HG03521 (cell line): ENCODE measurements around the gene TMPRSS11F.
"Not testable (repeated sequence)": the region's sequence is repeated elsewhere in the genome, so short reads cannot be mapped to it uniquely, and the experiment has no call there.

ENCODE experiments used
- ATAC-seq: cut with Tn5 transposase; IDR thresholded peaks from one replicate; pipeline ENCODE4 v1.9.1; 2021; ENCODE audit warnings: mild to moderate bottlenecking, moderate library complexity; ENCODE audit not compliant: unreplicated experiment

Gene TMPRSS11F

DNA sequence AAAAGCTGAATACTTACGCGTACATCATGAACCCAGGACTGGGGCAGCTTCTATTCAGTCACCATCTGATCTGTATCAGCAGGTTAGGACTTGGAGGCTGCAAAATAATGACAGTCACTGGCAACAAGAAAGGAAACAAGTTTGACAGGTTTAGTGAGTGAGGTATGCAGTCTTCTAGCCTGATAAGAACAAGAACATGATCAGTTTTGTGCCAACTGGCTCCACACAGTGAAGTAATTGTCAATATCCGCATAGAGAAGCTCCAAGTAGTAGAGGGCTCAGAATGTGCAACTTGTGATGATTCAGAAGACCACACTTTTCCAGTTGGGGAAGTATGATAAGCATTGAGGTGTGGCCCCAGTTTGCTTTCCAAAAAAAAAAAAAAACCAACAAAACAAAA, at the start of gene TMPRSS11F:
Gene TMPRSS11F (minus strand): TSS at position 77 of the 400 bp plus-strand sequence. CDS start 49 bp downstream, at position 28.
- no peak for ATAC-seq

DNA sequence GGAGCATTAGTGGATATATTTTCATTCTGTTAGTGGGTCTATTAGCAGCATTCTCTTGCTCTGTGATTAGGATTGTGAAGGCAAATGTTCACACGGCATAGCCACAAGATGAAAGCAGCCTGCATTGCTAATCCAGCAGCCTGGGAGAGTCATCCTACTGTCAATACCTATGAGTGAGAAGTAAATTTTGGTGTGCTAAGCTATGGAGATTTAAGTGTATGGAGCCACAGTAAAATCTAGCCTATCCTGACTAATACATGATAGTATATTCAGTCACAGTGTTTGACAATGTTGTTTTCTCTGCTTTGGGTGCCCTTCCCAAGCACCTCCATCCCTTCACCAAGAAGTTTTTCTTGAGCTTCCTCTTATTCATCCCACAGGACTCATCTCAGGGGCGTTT, 47.2 kb upstream of the TMPRSS11F start:
- no peak for ATAC-seq

DNA sequence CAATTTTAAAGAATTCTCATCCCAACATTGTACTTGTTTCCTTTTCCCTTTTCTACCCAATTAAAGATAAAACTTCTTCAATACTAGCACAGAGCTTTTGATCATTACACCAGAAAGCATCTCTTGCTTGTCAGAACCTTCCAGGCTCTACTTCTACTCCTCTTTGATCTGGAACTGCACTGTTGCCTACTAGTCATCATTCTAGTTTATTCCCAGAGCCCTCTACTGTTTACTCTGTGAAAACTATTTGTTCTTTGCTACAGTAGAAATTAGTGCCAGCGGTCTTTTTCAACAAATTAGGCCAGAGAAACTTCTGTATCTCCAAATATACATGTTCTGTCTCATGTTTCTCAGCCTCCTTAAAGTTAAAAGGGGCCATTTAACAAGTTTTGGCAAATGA, 46.8 kb upstream of the TMPRSS11F start:
- no peak for ATAC-seq

DNA sequence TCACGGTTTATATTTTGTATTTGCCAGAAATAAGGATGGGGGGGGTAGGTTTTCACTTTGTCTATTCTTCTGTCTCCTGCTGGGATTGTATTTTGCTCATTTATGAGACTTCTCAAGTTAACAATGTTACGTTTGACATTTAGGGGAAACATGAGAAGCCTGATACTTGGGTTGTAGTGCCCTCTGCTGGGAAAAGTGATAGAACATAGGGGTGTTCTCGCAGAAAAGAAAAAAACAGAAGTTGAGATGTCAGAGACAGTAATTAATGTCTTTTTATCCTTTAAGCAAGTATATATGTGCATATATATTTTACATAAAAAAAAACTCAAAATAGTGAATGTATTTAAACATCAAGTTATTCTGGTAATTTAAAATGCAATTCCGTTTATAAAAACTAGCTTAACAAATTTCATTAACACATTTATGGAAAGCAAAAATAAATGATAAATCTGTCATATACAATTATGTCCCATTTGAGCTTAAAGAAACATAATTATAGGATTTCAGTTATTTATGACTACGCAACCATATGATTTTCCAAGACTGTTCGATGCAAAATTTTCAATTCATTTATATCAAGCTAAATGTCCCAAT, 46.0 kb upstream of the TMPRSS11F start:
- ATAC-seq, result peak; percentile 71

DNA sequence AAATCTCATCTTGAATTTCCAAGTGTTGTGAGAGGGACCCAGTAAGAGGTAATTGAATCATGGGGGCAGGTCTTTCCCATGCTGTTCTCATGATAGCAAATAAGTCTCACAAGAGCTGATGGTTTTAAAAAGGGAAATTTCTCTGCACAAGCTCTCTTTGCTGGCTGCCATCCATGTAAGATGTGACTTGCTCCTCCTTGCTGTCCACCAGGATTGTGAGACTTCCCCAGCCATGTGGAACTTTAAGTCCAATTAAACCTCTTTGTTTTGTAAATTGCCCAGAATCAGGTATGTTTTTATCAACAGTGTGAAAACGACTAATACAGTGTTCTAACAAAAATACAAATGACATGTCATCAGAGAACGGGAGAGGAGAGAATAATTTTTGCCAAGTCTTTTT, 44.7 kb upstream of the TMPRSS11F start:
- not testable (repeated sequence) for ATAC-seq

DNA sequence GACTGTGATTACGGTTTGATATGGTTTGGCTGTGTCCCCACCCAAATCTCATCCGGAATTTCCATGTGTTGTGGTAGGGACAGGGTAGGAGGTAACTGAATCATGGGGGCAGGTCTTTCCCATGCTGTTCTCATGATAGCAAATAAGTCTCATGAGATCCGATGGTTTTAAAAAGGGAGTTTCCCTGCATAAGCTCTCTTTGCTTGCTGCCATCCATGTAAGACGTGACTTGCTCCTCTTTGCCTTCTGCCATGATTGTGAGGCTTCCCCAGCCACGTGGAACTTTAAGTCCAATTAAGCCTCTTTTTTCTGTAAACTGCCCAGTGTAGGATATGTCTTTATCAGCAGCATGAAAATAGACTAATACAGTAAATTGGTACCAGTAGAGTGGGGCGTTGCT, 42.5 kb upstream of the TMPRSS11F start:
- not testable (repeated sequence) for ATAC-seq

DNA sequence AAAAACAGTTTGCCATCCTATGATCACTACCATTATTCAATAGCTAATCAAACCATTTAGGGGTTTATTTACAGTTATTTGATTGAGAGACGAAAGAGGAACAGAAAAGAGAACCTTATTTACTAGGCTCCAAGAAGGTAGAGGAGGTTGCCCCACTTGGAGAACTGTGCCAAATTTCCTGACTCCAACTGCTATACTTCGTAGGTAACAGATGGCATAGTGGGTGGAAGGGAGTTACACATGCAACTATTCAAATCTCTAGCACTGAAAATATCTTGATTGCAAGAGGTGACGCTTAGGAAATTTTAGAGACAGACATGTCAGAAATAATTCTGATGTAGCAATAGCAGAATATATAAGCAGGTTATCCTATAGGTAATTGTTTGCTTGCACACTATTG, 38.0 kb upstream of the TMPRSS11F start:
- ATAC-seq, result no peak

DNA sequence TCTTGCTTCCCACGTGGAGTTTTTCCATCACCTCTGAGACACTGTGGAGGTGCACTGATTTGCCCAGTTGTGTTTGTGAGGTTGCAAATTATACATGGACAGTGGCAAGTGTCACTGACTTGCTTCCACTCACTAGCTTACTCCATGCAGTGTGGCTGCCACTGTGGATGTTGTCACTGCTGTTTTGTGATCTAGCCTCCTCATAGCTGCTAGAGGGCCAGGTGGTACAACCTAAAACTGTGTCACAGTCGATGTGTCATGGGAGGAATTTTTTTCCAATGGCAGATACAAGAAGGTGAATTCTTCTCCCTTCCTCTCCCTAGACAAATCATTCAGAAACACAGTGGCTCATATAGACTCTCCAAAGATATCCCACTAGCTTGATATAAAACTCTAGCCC, 37.5 kb upstream of the TMPRSS11F start:
- ATAC-seq, result no peak

DNA sequence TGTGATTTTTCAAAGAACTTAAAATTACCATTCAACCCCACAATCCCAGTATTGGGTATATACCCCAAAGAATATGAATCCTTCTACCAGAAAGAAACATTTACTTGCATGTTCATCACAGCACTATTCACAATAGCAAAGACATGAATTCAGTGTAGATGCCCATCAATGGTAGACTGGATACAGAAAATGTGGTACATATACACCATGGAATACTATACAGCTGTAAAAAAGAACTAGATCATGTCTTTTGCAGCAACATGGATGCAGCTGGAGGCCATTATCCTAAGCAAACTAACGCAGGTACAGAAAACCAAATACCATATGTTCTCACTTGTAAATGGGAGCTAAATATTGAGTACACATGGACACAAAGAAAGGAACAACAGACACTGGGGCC, 34.1 kb upstream of the TMPRSS11F start:
- ATAC-seq, result no peak

DNA sequence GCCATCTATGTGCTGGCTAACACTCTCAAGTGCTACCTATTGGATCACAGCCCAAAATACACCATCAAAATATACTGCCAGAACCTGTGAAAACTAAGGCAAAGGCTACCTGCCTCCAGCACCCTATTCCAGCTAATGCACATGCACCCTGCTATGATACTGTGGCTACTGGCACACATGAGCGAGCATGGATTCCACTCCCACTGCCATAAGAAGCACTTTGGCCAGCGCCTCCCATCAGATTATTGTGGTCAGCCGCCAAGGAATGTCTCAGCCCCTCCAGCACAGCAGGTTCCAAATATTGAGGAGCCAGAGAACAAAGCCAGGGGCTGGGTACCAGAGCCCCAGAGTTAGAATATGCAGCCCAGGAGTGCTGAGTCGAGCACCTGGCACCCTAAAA, 32.5 kb upstream of the TMPRSS11F start:
- no peak for ATAC-seq

DNA sequence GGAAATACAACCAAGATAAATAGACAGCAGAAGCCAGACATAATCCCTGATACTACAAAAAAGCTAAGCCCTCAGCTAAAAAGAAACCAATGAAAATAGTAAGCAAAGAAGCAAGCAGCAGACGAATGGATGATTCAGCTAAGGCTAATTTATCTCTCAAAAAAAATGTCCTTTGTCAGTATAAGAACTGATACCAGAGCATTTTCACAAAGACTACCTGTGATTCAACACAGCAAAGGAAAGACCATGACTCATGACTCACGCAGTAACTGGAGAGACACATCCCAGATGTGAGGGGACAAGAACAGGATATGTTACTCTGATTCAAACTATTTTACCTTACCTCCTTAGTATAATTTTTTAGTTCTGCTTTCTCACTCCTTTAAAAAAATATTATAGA, 22.7 kb upstream of the TMPRSS11F start:
- ATAC-seq, result no peak

DNA sequence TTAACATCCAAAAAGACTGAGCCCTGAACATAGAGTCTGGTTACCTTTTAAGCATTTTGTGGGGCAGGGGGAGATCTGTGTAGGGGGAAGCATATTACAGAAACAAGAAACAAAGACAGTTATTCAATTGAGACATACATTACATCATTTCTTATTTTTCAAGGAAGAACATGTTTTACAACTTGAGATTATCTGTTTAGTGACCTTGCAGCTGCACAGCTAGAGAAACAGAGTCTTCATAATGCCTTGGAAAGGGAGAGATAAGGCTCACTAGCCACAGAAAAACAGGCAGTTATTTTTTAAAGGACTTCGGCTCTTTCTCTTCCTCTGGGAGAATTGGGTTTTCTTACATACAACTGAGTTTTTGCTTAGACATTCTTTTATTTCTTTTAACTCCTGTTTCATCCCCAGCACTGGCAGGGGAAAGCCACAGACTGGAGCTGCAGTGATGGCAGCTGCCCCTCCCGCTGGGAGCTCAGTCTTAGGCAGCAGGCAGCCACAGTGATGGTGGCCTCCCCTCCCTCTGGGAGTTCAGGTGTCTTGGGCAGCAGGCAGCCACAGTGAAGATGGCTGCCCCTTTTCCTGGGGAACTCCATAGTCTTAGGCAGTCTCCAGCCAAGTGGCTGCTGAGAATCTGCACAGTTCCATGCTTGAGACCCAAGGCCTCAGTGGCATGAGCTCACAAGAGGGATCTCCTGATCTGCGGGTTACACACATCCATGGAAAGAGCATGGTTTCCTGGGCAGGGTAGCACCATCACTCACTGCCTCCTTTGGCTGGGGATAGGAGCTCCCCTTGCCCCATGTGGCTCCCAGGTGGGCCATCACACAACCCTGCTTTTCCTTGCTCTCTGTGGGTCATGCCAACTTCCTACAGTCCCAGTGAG, 19.4 kb upstream of the TMPRSS11F start:
- no peak for ATAC-seq

DNA sequence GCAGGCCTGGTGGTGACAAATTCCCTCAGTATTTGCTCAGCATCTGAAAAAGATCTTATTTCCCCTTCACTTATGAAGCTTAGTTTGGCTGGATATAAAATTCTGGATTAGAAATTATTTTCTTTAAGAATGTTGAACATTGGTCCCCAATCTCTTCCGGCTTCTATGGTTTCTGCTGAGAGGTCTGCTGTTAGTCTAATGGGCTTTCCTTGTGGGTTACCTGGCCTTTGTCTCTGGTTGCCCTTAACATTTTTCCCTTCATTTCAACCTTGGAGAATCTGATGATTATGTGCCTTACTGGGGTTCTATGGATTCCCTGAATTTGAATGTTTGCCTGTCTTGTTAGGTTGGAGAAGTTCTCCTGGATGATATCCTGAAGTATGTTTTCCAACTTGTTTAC, 17.4 kb upstream of the TMPRSS11F start:
- no peak for ATAC-seq

DNA sequence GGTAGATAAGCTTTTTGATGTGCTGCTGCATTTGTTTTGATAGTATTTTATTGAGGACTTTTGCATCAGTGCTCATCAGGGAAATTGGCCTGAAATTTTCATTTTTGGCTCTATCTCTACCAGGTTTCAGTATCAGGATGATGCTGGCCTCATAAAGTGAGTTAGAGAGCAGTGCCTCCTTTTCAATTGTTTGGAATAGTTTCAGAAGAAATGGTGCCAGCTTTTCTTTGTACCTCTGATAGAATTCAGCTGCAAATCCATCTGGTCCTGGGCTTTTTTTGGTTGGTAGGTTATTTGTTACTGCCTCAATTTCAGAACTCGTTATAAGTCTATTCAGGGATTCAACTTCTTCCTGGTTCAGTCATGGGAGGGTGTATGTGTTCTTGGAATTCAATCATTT, 15.6 kb upstream of the TMPRSS11F start:
- ATAC-seq, result no peak

DNA sequence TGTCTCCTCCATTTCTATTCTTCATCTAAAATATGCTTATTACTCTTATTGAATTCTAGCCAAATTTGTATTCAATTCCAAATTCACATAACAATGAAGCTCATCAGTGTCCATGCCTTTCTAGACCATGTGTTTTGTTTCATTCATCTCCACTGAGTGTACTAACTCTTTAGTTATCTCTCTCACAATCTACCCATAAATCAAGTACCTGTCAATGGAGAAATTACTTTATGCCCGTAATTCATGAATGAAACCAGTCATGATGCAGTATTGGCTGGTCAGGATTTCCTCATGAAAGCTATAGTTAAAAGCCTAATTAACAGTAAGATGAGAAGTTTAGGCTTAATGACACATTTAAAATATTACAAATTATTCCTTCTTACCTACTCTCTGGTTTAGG, 12.2 kb upstream of the TMPRSS11F start:
- no peak for ATAC-seq

DNA sequence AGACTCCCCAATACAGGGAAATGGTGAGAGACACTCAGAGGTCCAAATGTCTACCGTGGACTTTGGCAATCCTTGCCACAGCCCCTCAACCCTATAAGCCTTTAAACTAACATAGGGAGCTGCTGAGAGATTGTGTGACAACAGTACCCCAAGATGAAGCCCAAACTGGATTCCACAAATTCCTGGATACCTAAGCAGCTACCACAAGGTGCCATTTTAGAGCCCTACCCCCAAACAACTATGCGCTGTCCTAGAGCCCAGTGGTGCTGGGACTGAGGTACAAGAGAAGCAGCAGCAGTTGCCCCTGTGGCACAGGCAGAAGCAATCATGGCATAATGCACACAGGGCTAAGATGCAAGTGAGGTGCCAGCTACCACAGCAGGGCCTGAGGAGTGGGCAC, 2.7 kb upstream of the TMPRSS11F start:
- no peak for ATAC-seq

DNA sequence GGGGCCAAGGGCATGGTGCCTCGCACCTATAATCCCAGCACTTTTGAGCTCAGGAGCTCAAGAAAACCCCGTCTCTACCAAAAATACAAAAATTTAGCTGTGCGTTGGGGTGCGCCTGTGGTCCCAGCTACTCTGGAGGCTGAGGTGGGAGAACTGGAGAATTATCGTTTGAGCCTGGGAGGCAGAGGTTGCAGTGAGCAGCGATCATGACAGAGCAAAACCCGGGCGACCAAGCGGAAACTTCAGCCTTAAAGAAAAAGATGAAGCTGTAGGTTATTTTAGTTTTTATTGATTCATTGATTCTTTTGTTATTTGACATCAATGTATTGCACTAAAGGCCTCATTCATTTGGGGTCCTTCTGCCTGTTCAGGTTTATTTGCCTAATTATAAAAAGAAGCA, 5.4 kb downstream of the TMPRSS11F start:
- no peak for ATAC-seq

DNA sequence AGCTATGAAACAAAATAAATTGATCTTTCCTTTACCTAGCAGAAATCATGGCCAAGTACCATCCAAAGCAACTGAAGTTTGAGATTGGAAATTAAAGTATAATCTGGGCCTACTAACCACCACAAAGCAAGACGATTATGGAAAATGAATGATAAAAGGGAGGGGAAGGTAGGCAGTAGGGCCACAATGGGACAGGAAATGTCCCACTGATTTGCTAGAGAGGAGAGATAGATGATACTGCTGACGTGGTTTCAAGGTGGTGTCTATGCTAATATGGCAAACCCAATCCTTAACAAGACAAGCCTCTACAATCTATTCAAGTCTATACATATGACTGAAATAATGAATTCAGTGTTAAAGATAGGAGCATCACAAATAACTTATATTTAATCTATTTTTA, 6.1 kb downstream of the TMPRSS11F start:
- no peak for ATAC-seq

DNA sequence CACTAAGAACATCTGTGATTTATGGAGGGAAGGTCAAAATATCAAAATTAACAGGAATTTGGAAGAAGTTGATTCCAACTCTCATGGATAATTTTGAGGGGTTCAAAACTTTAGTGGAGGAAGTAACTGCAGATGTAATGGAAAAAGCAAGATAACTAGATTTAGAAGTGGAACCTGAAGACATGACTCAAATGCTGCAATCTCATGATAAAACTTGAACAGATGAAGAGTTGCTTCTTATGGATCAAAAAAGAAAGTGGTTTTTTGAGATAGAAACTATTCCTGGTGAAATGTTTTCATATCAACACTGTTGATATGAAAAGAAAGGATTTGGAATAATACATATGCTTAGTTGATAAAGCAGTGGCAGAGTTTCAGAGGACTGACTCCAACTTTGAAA, 9.7 kb downstream of the TMPRSS11F start:
- no peak for ATAC-seq

DNA sequence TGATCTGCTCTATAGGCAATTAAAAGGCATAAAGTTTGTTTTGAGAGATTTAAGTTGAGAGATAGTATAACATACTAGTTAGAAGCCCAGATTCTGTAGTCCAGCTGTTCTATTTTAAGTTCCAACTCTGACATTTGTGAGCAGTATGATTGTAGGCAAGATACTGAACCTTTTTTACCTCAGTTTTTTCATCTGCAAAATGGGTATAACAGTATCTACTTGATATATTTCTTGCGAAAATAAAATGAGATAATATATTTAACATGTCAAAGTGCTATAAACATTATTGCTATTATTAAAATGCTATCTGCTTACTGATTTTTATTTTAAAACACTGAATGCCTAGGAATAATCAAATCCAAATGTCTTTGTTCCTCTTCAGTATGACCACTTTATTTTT, 19.2 kb downstream of the TMPRSS11F start:
- ATAC-seq, result no peak

DNA sequence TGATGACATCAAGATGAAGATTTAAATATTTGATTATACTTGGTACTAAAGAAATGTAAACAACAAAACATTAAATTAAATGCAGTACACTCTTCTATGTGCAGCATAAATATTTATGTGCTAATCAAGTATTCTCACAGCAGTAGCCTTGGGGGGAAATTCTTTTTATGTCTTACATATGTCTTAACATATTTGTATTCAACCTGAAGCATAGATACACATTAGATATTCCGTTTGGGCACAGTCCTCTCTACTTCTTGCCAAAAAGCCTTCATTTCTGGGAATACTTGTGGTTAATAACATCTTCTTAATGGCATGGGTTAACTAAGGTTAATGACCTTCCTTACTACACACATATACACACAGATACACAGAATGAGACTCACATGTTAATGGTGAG, 19.8 kb downstream of the TMPRSS11F start:
- no peak for ATAC-seq

DNA sequence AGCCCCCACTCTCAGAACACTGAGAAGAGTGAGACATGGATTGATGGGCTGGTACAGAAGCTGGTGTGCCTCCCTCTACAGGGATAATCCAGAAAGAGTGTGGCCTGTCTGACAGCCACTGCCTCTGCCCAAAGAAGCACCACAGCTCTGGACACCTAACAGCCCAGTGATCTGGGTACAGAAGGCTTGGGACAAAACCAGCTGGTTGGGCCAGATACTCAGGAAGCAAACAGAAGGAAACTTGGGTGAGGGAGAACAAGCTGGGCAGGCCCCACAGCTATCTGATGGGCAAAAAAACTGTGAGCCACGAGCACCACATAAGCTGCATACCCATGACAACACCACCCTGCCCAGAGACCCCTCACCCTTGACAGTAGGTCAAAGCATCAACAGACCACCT, 46.9 kb downstream of the TMPRSS11F start:
- ATAC-seq, result no peak

DNA sequence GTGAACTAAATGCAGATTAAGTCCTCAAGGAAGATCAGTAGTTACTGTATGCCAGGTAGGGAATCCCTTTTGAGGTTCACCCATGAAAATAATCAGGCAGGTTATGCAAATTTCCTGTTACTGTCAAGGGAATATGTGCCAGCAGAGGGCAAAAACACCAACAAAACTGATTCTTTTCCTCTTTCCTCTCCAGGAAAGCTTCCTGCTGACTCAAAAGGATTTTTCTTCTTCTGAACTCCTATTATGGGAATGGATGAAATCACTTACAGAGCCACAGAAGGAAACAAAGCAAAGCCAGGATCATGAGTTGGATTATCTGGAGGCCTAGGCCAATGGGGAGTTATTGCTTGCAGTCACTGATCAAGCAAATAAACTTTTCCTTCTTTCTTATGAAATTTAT, 49.7 kb downstream of the TMPRSS11F start:
- ATAC-seq, result no peak
